Activated CD4-positive, alpha-beta T cell treated with anti-CD3 and anti-CD28 coated beads, Interleukin-2, amount 10 ng/mL, durations not matched to agents 7 days and 5 days (primary cell): ENCODE results near the gene SLC30A7. TPM values are rescaled to one million over a fixed set of nuclear protein-coding genes. Genes with fewer than 3 reads are reported as not detected.

Experiments
- CTCF ChIA-PET: fragments of 350-600 bp; sonication (Branson Sonifier 250); formaldehyde crosslinking; loops from one replicate; lab custom pipeline; 2021; ENCODE audit warnings: antibody characterized with exemption; lab: Charles Lee
- POLR2A ChIA-PET: fragments of 350-600 bp; sonication (Branson Sonifier 250); formaldehyde crosslinking; loops from one replicate; lab custom pipeline; 2021; ENCODE audit warnings: antibody characterized with exemption; lab: Charles Lee
- DNase-seq: peaks from one replicate; pipeline ENCODE4 v3.0.0-alpha.2; 2020
- H3K27ac Mint-ChIP-seq: one replicate; pipeline ENCODE4 v1.8.0; 2021; ENCODE audit warnings: mild to moderate bottlenecking, moderate library complexity, mixed read lengths
- H3K27me3 Mint-ChIP-seq: one replicate; pipeline ENCODE4 v1.8.0; 2021; ENCODE audit warnings: mixed read lengths
- H3K36me3 Mint-ChIP-seq: one replicate; pipeline ENCODE4 v1.8.0; 2021; ENCODE audit warnings: low read depth, mixed read lengths
- H3K4me1 Mint-ChIP-seq: one replicate; pipeline ENCODE4 v1.8.0; 2021; ENCODE audit warnings: mixed read lengths
- H3K4me3 Mint-ChIP-seq: one replicate; pipeline ENCODE4 v1.8.0; 2021; ENCODE audit warnings: mild to moderate bottlenecking, moderate library complexity, mixed read lengths
- H3K9me3 Mint-ChIP-seq: one replicate; pipeline ENCODE4 v1.8.0; 2021; ENCODE audit warnings: mixed read lengths
- total RNA-seq, 2 experiments: library from RNA; stranded (reverse); gene quantifications; one replicate each; pipeline ENCODE4 v1.2.3, GENCODE V29; 2021

SLC30A7 gene
- total RNA-seq, 2 experiments from 2014 or later: 32.8 to 33.9 TPM

GRCh38 chr1:100968621-100969020, 72.7 kb downstream of the SLC30A7 start:
- H3K36me3 Mint-ChIP-seq: peaks cover 69% of the 10 kb centered on the region
- H3K27me3 Mint-ChIP-seq: no peaks in the 10 kb centered on the region
- H3K4me3 Mint-ChIP-seq: no peak overlapping the region
- H3K27ac Mint-ChIP-seq: no peak overlapping the region
- no peaks in the 10 kb centered on the region for H3K9me3 Mint-ChIP-seq
- ChIA-PET POLR2A (no interaction called here), CTCF (no interaction called here)
- DNase-seq: no peak
- H3K4me1 Mint-ChIP-seq: peaks cover 15% of the 10 kb centered on the region

GRCh38 chr1:100969327-100969726, 73.4 kb downstream of the SLC30A7 start:
- ChIA-PET CTCF (interaction anchor here (0.7 kb wide), 1 partner anchor 14 kb away, joined by 3 read pairs; no protein-coding TSS in a partner anchor), POLR2A (no interaction called here)
- H3K27me3 Mint-ChIP-seq: no peaks in the 10 kb centered on the region
- no peaks in the 10 kb centered on the region for H3K9me3 Mint-ChIP-seq
- DNase-seq: no peak
- peaks cover 72% of the 10 kb centered on the region for H3K36me3 Mint-ChIP-seq
- H3K4me1 Mint-ChIP-seq: peaks cover 14% of the 10 kb centered on the region
- no peak overlapping the region for H3K4me3 Mint-ChIP-seq
- H3K27ac Mint-ChIP-seq: no peak overlapping the region

- no peak for DNase-seq
- Mint-ChIP-seq H3K27ac (no peak overlapping the region), H3K36me3 (peaks cover 66% of the 10 kb centered on the region), H3K27me3 (no peaks in the 10 kb centered on the region), H3K4me3 (no peak overlapping the region), H3K4me1 (peaks cover 14% of the 10 kb centered on the region), H3K9me3 (no peaks in the 10 kb centered on the region)
- ChIA-PET POLR2A (no interaction called here), CTCF (no interaction called here)
Observed at GRCh38 chr1:100971021-100971420, 75.1 kb downstream of the SLC30A7 start.

GRCh38 chr1:100972185-100972584, 76.3 kb downstream of the SLC30A7 start:
- DNase-seq: no peak
- H3K4me1 Mint-ChIP-seq: peaks cover 16% of the 10 kb centered on the region
- H3K36me3 Mint-ChIP-seq: peaks cover 64% of the 10 kb centered on the region
- no peak overlapping the region for H3K4me3 Mint-ChIP-seq
- H3K27me3 Mint-ChIP-seq: no peaks in the 10 kb centered on the region
- POLR2A ChIA-PET: no interaction called here
- H3K9me3 Mint-ChIP-seq: no peaks in the 10 kb centered on the region
- CTCF ChIA-PET: no interaction called here
- no peak overlapping the region for H3K27ac Mint-ChIP-seq

- POLR2A ChIA-PET: no interaction called here
Observed at GRCh38 chr1:100976936-100977335, 81.0 kb downstream of the SLC30A7 start.

GRCh38 chr1:100979631-100980030, 83.7 kb downstream of the SLC30A7 start:
- peaks cover 14% of the 10 kb centered on the region for H3K4me1 Mint-ChIP-seq
- DNase-seq: no peak
- no peak overlapping the region for H3K27ac Mint-ChIP-seq
- peaks cover 8% of the 10 kb centered on the region for H3K9me3 Mint-ChIP-seq
- no peaks in the 10 kb centered on the region for H3K27me3 Mint-ChIP-seq
- CTCF ChIA-PET: interaction anchor here (0.9 kb wide), 1 partner anchor 15 kb away, joined by 3 read pairs; no protein-coding TSS in a partner anchor
- no peak overlapping the region for H3K4me3 Mint-ChIP-seq
- H3K36me3 Mint-ChIP-seq: peaks cover 75% of the 10 kb centered on the region
- POLR2A ChIA-PET: no interaction called here

More at GRCh38 chr1:100976936-100977335, 81.0 kb downstream of the SLC30A7 start:
- no peak overlapping the region for H3K27ac Mint-ChIP-seq
- no peaks in the 10 kb centered on the region for H3K9me3 Mint-ChIP-seq
- no peaks in the 10 kb centered on the region for H3K27me3 Mint-ChIP-seq
- H3K4me3 Mint-ChIP-seq: no peak overlapping the region
- H3K36me3 Mint-ChIP-seq: peaks cover 70% of the 10 kb centered on the region
- CTCF ChIA-PET: interaction anchor here (0.6 to 1.0 kb wide), 2 partner anchors 15 to 53 kb away, joined by 3 read pairs; no protein-coding TSS in a partner anchor
- peaks cover 6% of the 10 kb centered on the region for H3K4me1 Mint-ChIP-seq
- DNase-seq: no peak

- H3K4me1 Mint-ChIP-seq: peaks cover 12% of the 10 kb centered on the region
- no peak overlapping the region for H3K4me3 Mint-ChIP-seq
- no peaks in the 10 kb centered on the region for H3K27me3 Mint-ChIP-seq
- CTCF ChIA-PET: interaction anchor here (0.7 kb wide), 2 partner anchors 10 to 300 kb away, joined by 3 to 5 read pairs; no protein-coding TSS in a partner anchor
- POLR2A ChIA-PET: no interaction called here
- H3K27ac Mint-ChIP-seq: no peak overlapping the region
- peaks cover 82% of the 10 kb centered on the region for H3K36me3 Mint-ChIP-seq
- H3K9me3 Mint-ChIP-seq: peaks cover 8% of the 10 kb centered on the region
- DNase-seq: no peak
Observed at GRCh38 chr1:100982793-100983192, 86.9 kb downstream of the SLC30A7 start.

- Mint-ChIP-seq H3K9me3 (peaks cover 2% of the 10 kb centered on the region), H3K27ac (no peak overlapping the region), H3K4me1 (peaks cover 10% of the 10 kb centered on the region), H3K27me3 (no peaks in the 10 kb centered on the region), H3K36me3 (peaks cover 76% of the 10 kb centered on the region), H3K4me3 (no peak overlapping the region)
- ChIA-PET CTCF (interaction anchor here (1.4 kb wide), 2 partner anchors 10 to 300 kb away, joined by 3 to 5 read pairs; no protein-coding TSS in a partner anchor), POLR2A (no interaction called here)
- no peak for DNase-seq
Observed at GRCh38 chr1:100988121-100988520, 92.2 kb downstream of the SLC30A7 start.

GRCh38 chr1:100989306-100990077, 93.6 kb downstream of the SLC30A7 start:
- no peaks in the 10 kb centered on the region for H3K27me3 Mint-ChIP-seq
- H3K9me3 Mint-ChIP-seq: no peaks in the 10 kb centered on the region
- H3K36me3 Mint-ChIP-seq: peaks cover 68% of the 10 kb centered on the region
- no peak overlapping the region for H3K27ac Mint-ChIP-seq
- no peak overlapping the region for H3K4me3 Mint-ChIP-seq
- H3K4me1 Mint-ChIP-seq: peaks cover 7% of the 10 kb centered on the region
- DNase-seq: no peak
- ChIA-PET POLR2A (interaction anchor here (1.0 kb wide), 1 partner anchor 249 kb away, joined by 4 read pairs; no protein-coding TSS in a partner anchor), CTCF (interaction anchor here (1.1 kb wide), 1 partner anchor 12 kb away, joined by 3 read pairs; no protein-coding TSS in a partner anchor)

GRCh38 chr1:100995198-100995988, 99.5 kb downstream of the SLC30A7 start:
- Mint-ChIP-seq H3K9me3 (peaks cover 2% of the 10 kb centered on the region), H3K27me3 (no peaks in the 10 kb centered on the region), H3K4me3 (no peak overlapping the region), H3K4me1 (peaks cover 23% of the 10 kb centered on the region), H3K27ac (peak overlapping the region; percentile 76), H3K36me3 (peaks cover 70% of the 10 kb centered on the region)
- no peak for DNase-seq
- CTCF ChIA-PET: interaction anchor here (0.9 to 1.0 kb wide), 2 partner anchors 15 to 21 kb away, joined by 3 read pairs; no protein-coding TSS in a partner anchor
- POLR2A ChIA-PET: no interaction called here

- Mint-ChIP-seq H3K9me3 (peaks cover 2% of the 10 kb centered on the region), H3K27me3 (no peaks in the 10 kb centered on the region), H3K4me1 (peaks cover 41% of the 10 kb centered on the region), H3K27ac (no peak overlapping the region), H3K36me3 (peaks cover 71% of the 10 kb centered on the region), H3K4me3 (no peak overlapping the region)
- ChIA-PET POLR2A (no interaction called here), CTCF (no interaction called here)
- DNase-seq: no peak
Observed at GRCh38 chr1:100998426-100998825, 102.5 kb downstream of the SLC30A7 start.

GRCh38 chr1:101000131-101000873, 104.4 kb downstream of the SLC30A7 start:
- Mint-ChIP-seq H3K27ac (no peak overlapping the region), H3K27me3 (no peaks in the 10 kb centered on the region), H3K36me3 (peaks cover 61% of the 10 kb centered on the region), H3K9me3 (peaks cover 3% of the 10 kb centered on the region), H3K4me1 (peaks cover 44% of the 10 kb centered on the region), H3K4me3 (no peak overlapping the region)
- no peak for DNase-seq
- CTCF ChIA-PET: interaction anchor here (1.1 to 1.4 kb wide), 2 partner anchors 12 to 239 kb away, joined by 3 to 4 read pairs; no protein-coding TSS in a partner anchor
- POLR2A ChIA-PET: no interaction called here
